NCI-H2196 treated with DMSO at 0.1 percent for 48 hours (cell line): ENCODE measurements around the gene HDLBP.
"Not testable (repeated sequence)": the region's sequence is repeated elsewhere in the genome, so short reads cannot be mapped to it uniquely, and the experiment has no call there.

Source experiments
- DNase-seq: peaks from one replicate; lab custom pipeline; 2025; ENCODE audit not compliant: unreplicated experiment; lab: John Stamatoyannopoulos, UW

The HDLBP gene

DNA sequence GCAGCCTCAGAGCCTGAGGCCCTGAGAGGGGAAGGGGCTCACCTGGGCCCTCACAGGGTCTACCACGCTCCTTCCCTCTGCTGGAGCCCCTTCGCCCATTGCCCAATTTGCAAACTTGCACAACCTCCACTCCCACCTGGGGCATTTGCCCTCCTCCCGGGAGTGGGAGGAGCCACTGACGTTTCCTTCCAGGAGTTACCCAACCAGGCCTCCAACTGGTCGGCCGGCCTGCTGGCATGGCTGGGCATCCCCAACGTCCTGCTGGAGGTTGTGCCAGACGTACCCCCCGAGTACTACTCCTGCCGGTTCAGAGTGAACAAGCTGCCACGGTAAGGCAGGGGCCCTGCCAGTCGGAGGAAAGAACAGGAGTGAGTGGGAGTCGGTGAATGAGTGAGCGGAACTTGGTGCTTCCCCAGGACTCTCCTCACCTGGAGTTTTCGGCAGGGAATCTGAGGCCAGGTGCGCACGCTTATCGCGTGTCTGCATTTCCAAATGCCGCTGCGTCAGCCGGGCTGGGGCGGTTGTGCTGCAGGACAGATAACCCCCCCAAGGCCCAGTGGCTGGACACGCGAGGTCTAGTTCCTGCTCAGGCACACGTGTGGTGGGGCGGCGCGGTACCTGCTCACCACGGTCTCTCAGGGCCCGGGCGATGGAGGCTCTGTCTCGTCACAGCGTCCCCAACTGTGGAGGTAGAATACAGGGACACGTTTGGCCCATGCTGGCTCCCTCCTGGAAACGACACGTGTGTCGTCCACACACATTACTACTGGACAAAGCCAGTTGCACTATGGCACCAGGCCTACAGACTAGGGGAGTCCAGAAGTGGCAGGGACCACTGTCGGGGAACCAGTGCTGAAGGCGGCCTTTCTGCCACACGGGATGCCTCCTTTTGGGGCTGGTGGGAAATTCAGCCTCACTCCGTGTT lies 115.3 kb downstream of the HDLBP start:
- no peak for DNase-seq

DNA sequence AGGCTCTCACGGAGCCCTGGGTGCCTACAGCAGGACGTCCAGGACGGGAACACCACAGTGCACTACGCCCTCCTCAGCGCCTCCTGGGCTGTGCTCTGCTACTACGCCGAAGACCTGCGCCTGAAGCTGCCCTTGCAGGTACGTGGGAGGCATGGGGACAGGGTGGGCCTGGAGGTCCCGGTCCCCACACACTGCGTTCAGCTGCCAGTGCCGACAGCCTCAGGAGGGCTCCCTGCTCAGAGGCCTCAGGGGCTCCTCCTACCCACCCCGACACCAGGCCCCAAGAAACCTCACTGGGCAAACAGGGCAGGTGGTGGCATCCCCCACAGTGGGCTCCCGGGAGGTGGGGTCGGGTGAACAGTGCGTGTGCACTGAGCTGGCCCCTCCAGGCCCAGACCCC lies 116.2 kb downstream of the HDLBP start:
- no peak for DNase-seq

DNA sequence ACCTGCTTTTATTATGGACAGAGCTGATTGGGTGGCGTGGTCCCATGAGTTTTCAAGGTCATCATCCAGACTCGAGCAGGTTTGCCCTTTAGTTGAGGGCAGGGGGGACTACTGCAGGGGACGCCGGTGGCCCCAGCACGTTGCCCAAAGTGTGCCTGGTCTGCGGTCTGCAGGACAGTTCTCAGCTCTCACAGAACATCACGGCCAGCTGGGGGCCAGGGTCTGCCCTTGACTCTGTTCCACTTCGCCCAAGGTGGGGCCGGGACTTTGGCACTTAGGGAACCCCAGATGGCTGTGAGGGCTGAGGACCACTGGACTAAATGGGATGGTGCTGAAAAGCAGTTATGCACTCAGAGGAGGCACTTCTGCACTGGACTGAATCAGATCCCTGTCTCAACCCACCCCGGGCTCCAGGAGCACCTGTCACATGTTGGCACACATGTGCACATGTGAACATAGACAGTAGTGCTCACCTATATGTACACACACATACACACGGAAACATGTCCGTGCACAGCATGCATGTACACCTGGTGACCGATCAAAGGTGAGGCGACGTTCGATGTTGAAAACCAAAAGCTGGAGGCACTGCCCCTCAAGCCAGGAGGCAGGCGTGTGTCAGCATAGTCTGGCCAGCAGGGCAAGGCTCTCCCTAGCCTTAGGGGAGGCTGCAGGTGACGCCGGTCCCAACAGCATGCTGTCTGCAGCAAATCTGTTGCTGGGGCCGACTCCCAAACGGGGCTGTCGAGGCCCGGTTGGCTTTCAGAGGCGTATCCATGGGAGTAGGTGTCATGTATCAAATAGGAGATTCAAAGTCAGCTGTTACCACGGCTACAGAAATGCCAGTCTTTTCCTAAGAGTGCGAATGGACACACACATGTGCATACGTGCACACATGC lies 116.8 kb downstream of the HDLBP start:
- no peak for DNase-seq

DNA sequence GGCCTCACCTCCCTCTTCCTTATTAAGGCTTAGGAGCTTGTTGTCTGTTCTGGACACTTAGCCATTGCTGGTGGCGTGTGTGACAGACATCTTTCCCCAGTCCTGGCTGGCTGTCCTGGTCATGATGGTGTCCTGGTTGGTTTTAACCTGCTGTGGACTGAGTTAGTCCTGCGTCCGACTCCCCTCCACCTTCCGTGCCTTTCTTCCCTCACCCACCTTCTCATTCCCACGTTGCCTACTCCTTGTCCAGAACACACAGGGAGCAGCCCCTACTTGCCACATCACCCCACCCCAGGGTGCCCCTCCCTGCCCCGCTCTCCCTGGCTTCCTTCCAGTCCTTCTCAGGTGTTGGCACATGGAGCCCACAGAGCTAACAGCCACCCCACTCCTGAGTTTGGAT lies 117.5 kb downstream of the HDLBP start:
- DNase-seq: no peak

DNA sequence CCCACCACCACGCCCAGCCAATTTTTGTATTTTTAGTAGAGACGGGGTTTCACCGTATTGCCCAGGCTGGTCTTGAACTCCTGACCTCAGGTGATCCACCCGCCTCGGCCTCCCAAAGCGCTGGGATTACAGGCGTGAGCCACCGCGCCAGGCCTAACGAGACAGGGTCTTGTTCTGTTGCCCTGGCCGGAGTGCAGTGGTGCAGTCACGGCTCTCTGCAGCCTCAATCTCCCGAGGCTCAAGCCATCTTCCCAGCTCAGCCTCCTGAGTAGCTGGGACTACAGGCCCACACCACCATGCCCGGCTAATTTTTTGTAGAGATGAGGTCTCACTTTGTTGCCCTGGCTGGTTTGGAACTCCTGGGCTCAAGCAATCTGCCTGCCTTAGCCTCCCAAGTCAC lies 118.2 kb downstream of the HDLBP start:
- DNase-seq: not testable (repeated sequence)

DNA sequence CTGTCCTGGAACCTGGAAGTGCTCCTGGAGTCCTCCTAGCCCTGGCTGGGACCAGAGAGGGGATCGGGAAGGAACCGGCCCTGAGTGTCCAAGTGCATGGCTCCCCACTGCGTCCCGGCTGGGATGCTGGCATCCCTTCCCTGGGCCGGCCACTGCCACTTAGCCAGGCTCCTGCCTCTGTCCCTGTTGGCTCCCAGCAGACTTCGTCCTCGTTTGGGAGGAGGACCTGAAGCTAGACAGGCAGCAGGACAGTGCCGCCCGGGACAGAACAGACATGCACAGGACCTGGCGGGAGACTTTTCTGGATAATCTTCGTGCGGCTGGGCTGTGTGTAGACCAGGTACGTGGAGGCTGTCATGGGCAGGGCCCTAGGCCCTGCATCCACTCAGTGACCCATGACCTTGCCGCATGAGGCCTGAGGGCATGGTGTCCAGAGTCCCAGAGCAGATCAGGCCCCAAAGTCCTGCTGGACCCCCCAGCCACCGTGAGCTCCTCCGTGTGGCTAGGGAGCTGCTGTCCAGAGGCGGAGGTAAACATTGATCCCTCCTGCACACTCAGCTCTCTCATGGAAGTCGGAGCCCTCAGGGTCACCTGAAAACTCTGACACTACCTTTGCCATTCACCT lies 119.9 kb downstream of the HDLBP start:
- no peak for DNase-seq

DNA sequence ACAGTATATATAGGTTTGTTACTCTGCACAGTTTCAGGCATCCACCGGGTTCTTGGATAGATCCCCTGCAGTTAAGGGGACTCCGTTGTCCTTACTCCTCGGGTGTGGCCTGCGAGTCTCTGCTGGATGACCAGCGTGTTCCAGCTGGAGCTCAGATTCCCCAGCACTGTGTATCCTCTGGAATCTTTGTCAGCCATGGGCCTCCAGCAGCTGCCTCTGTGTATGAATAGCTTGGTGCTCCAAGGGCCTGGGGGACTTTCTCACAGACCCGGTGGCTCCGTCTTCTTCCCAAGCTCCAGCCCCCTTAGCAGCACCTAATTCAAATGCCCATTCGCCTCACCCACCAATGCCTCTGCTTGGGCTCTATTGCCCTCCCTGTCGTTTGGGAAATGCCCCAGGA lies 120.7 kb downstream of the HDLBP start:
- DNase-seq: no peak

DNA sequence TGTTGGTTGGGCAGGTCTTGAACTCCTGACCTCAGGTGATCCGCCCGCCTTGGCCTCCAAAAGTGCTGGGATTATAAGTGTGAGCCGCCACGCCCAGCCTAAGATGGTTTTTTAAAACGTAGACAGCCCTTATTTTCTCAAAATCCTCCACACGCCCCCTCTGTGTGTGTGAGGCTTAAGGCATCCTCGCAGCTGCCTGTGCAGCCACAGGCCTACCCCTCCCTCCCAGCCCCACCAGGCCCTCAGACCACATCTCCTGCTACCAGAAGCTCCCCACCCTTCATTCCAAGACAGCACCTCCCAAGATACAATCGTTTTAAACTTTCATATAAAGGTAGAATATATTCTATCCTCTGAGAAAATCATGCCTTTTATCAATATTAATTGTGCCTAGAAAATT lies 122.2 kb downstream of the HDLBP start:
- no peak for DNase-seq

DNA sequence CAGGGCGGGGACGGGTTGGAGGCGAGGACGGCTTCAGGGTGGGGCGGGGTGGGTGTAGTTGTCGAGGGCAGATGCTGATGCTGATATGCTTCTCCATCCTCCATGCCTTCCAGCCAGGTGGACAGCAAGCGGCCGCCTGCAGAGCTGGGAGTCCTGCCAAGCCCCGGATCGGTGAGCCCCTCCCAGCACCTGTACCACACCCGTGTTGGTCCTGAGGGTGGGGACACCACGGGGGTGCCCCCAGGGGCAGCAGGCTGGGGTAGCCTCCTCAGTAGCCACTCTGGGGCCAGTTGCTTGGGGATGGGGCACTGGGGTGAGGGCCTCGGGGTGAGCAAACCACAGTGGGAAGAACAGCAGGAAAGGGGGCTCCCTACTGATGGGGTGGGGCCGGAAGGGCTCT lies 124.4 kb downstream of the HDLBP start:
- DNase-seq: no peak

DNA sequence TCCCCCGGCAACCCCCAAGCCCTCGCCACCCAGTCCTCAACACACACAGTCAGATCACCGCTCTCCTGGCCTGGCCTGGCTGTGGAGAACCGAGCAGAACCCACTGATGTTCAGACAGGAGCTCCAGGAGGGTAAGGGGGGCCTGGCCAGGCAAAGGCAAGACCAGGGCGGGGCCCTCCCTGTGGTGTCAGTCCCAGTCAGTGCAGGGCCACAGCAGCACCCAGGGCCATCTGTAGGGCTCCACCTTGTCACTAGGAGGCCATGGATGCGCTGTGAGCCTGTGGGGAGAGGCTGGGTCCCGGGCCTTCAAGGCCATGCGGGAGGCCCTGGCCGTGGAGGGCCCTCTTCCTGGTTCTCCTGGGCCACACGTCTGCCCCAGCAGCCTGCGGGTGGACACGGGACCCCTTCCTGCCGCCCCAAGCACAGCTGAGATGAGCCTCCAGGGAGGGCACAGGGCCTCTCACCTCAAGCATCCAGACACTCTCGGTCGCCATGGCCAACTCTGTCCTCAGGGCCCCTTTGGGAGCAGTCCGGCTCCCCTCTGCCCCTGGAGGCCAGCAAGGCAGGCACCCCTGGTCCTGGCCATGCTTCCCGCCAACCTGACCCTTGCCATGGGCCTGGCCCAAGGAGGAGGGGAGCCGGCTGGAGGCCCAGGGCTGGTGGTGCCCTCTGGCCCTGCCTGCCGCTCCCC lies 125.0 kb downstream of the HDLBP start:
- DNase-seq: no peak

DNA sequence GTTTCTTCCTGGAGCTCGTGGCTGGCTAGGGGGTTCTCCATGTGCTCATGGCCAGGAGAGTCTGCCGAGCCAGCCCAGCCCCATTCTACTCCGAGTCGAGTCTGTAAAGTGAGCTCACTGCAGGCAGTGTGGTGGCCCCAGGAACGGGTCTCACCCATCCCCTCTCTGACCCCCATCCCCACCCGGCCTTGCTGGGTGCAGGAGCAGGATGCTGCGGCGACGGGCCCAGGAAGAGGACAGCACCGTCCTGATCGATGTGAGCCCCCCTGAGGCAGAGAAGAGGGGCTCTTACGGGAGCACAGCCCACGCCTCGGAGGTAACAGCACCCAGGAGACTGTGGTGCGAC lies 125.6 kb downstream of the HDLBP start:
- no peak for DNase-seq

DNA sequence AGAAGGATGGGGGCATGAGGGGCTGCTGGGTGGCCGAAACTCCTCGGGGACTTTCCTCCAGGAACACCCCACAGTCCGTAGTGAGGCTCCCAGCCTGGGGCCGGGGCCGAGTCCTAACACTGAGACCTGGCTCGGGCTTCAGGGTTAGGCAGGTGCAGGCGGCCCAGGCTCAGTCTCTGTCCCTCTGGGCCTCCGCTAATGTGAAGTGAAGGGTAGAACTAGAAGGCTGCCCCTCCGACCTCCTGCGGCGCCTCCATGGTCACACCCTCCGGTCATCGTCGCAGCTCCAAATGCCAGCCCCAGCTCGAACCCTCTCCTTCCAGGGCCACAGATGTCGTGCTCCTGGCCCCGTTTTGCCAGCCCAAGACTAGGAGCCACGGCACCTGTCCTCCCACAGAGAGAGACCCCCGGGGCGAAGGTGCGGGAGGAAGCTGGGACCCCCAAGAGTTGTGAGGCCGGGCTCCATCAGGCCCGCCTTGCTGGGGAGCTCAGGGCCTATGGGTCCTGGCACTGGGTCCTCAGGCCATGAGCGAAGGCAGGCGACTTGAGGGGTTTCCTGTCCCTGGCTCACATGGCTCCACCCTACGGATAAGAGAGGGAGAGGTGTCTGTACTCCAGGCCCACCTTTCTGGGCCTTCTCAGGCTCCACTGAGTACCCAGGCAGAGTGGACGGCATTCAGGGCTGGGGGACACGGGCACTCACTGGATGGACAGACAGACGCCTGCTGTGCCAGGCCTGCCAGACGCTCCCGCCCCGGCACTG lies 126.2 kb downstream of the HDLBP start:
- DNase-seq: no peak

DNA sequence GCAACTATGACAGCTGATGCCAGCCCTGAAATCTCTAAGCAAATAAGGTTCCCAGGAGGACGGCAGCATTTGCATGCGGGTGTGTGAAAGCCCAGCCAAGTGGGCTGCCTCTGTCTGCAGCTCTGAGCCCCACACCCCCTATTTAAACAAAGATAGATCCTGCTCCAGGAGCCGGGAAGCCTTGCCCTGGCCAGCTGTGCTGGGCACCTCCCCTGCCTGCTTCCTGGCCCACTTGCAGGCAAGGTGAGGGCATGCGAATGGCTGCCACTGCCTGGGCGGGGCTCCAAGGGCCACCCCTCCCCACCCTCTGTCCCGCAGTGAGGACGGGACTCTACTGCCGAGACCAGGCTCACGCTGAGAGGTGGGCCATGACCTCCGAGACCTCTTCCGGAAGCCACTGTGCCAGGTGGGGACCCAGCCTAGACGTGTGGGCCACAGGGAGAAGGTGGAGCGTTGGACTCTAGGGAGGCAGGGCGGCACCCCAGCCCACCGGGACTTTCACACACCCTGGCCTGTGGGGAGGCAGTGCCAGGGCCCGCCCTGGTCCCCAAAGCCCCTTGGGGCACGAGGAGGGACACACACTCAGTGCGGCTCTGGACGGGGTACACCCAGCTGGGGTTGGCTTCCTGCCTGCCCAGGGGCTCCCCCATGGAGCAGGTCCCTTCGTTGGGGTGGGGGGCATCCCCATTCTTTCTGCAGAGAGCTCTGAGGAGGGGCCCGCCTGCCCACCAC lies 126.9 kb downstream of the HDLBP start, which contains the start of gene ANO7:
TSS of gene ANO7 (plus strand) at position 317 of the 732 bp plus-strand sequence. CDS start 1,387 bp downstream, outside the sequence.
- peak; percentile 19 for DNase-seq

DNA sequence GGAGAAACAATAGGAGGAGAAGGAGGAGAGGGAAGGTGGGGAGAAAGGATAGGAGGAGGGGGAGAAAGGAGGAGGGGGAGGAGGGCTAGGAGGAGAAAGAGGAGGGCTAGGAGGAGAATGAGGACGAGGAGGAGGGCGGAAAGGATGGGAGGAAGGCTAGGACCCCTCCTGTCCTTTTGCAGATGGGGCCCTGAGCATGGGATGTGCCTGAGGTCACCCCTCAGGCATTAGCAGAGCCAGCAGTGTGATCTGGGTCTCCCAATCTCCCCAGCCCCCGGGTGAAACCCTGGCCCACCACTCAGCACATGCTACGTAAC lies 127.6 kb downstream of the HDLBP start:
- DNase-seq: no peak

DNA sequence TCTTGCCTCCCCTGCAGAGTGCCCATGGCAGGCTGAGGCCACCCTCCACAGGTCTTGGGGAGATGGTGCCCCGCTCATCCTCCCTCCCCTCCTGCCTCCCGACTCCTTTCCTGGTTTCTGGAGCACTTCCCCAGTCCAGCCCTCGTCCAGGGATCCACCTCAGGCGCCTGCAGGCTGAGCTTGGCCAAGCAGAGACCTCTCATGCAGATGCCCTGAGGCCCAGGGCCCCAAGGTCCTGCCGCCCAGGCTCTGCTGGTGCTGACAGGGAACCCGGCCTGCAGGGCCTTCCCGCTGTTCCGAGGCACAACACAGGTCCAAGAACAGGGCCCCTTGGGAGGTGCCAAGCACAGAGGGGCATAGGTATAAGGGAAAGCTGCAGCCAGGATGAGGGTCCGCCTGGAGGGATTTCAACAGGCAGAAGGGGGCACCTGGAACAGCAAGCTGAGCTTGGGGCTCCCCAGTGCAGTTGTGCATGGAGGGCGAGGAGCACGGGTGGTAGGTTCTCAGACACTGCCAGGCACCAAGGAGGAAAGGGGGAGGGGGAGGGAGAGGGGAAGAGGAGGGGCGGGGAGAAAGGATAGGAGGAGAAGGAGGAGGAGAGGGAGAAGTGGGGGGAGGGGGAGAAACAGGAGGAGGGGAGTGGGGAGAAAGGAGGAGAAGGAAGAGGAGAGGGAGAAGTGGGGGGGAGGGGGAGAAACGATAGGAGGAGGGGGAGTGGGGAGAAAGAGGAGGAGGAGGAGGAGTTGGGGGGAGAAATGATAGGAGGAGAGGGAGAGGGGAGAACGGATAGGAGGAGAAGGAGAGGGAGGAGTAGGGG lies 128.2 kb downstream of the HDLBP start:
- no peak for DNase-seq

DNA sequence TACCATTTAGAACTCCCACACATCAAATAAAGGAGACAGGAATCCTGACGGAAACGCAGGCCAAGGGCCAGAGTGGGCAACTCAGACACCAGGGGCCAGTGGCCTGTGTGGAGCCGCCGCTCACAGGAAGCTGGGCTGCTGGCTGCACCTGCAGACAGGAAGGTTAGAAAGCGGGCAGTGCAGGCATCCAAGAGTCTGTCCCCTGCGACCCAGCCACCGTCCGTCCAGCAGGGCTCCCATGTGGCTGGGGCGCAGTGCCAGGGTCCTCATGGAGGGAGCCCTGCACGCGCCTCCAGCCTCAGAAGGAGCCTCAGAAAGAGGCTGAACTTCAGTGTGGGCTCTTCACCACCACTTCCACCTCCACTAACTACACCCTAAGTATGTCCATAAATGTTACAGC lies 129.5 kb downstream of the HDLBP start:
- no peak for DNase-seq

DNA sequence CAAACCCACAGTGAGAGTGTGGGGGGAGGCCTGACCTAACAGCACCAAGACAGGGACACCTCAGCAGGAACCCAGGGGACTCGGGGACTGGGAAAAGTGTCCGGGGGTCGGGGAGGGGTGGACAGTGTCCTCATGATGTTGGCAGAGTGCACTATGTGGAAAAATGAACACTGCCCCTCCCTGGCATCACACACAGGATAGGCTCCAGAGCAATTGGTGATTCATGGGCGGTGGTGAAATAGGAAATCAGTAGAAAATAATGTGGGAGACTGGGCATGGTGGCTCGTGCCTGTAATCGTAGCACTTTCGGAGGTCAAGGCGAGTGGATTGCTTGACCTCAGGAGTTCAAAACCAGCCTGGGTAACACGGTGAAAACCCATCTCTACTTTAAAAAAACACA lies 130.6 kb downstream of the HDLBP start:
- no peak for DNase-seq

DNA sequence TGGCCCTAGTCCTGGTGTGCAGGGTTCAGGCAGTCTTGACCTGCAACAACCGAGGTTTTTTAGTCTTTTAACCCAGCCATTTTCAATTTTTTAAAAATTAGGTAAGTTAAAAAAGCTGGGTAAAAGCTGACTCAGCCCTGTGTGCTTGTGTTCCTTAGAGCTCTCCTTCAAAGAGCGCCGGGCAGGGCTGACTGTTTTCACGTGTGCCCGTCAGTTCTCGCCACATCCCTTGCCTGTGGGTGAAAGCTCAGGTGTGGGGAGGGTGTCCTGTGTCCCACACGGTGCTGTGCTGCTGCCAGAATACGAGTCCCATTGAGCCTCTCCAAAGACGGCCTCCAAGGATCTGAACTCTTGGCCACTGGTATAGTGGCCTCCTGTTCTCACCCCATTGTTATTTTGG lies 132.3 kb downstream of the HDLBP start:
- no peak for DNase-seq
